K562 (cell line): ENCODE measurements around the gene FOXJ3.

Source experiments
- ERF ChIP-seq: fragments of 450-650 bp; formaldehyde crosslinking; IDR thresholded peaks from 2 replicates; pipeline ENCODE4 v1.4.0; 2020; ENCODE audit warnings: mild to moderate bottlenecking, mixed read lengths
- SIN3B ChIP-seq: fragments of 450-650 bp; IDR thresholded peaks from 2 replicates; pipeline ENCODE4 v1.6.1; 2017; ENCODE audit warnings: low read depth, mild to moderate bottlenecking, moderate library complexity
- ZNF408 ChIP-seq: fragments of 250-450 bp; sonication (Bioruptor Pico); IDR thresholded peaks from 2 replicates; pipeline ENCODE4 v1.4.0; 2020; ENCODE audit warnings: low read depth, mild to moderate bottlenecking, moderate library complexity

GRCh38 chr1:42240966-42241755 lies 93.9 kb downstream of the FOXJ3 start:
- TF ChIP-seq SIN3B: no peak
- no peak for TF ChIP-seq ZNF408 (CRISPR knock-in tag)
- no peak for TF ChIP-seq ERF (CRISPR knock-in tag)
